Retinal pigment epithelial cell (primary cell): ENCODE results near the gene PRRC2C.

Experiments
- DNase-seq: peaks from one replicate; pipeline ENCODE4 v3.0.0-alpha.2; 2010; ENCODE audit warnings: low read depth
- H3K4me3 ChIP-seq: 2 replicates; pipeline ENCODE4 v1.5.1; 2011; ENCODE audit warnings: mild to moderate bottlenecking, low read length, control low read depth, moderate library complexity
- TF ChIP-seq, protein P1 (sequence below): conservative IDR thresholded peaks from 2 replicates; pipeline ENCODE4 v1.5.1; 2011; ENCODE audit warnings: low read depth, low read length, control low read depth, inconsistent platforms

PRRC2C gene

DNA sequence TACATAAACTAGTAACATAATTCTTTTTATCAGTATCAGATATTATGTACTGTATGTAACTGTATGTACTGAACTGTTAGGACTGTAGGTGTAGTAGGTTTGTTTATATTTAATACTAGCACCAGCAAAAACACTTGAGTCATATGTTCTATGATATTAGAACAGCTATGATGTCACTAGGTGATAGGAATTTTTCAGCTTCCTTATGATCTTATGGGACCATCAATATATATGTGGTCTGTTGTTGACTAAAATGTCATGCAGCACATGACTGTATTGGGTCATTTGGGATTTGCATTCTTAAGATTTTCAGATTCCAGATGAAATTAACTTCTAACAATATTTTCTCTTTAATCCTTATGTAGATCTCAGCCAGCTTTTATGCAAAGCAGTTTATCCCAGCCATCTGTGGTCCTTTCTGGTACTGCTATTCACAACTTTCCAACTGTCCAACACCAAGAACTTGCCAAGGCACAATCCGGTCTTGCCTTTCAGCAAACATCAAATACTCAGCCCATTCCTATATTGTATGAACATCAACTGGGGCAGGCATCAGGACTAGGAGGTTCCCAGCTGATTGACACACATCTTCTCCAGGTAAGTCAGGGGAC lies 98.4 kb downstream of the PRRC2C start:
- DNase-seq: peak; percentile 18
- TF ChIP-seq, protein P1, sequence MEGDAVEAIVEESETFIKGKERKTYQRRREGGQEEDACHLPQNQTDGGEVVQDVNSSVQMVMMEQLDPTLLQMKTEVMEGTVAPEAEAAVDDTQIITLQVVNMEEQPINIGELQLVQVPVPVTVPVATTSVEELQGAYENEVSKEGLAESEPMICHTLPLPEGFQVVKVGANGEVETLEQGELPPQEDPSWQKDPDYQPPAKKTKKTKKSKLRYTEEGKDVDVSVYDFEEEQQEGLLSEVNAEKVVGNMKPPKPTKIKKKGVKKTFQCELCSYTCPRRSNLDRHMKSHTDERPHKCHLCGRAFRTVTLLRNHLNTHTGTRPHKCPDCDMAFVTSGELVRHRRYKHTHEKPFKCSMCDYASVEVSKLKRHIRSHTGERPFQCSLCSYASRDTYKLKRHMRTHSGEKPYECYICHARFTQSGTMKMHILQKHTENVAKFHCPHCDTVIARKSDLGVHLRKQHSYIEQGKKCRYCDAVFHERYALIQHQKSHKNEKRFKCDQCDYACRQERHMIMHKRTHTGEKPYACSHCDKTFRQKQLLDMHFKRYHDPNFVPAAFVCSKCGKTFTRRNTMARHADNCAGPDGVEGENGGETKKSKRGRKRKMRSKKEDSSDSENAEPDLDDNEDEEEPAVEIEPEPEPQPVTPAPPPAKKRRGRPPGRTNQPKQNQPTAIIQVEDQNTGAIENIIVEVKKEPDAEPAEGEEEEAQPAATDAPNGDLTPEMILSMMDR: no peak
- H3K4me3 ChIP-seq: no peak overlapping the region

DNA sequence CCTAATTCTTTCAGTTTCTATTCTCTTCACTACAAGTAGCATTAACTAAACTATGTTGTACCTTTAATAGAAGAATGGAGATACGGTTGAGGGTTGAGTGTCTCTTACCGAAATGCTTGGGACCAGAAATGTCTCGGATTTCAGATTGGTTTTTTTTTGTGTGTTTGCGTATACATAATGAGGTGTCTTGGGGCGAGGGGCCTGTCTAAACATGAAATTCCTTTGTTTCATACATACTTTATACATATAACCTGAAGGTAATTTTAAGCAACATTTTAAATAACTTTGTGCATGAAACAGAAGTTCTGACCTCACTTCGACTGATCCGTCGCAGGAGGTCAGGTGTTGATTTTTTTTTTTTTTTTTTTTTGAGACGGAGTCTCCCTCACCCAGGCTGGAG lies 100.4 kb downstream of the PRRC2C start:
- TF ChIP-seq, protein P1: no peak
- H3K4me3 ChIP-seq: no peak overlapping the region
- no peak for DNase-seq

DNA sequence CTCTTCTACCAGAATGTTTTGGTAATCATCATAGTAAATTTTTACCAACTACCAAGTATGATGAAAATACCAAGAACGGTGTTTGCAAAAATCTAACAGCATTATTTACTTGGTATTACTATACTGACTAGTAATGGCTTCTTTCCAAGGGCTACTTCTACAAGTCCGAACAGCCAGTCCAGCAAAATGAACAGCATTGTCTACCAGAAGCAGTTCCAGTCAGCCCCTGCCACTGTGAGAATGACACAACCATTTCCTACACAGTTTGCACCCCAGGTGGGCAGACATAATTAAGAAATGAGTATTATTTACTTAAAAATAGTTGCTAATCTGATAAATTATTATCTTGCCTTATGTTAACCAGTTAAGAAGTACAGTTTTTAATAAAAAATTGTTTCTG lies 102.9 kb downstream of the PRRC2C start:
- TF ChIP-seq, protein P1: no peak
- no peak overlapping the region for H3K4me3 ChIP-seq
- DNase-seq: no peak

DNA sequence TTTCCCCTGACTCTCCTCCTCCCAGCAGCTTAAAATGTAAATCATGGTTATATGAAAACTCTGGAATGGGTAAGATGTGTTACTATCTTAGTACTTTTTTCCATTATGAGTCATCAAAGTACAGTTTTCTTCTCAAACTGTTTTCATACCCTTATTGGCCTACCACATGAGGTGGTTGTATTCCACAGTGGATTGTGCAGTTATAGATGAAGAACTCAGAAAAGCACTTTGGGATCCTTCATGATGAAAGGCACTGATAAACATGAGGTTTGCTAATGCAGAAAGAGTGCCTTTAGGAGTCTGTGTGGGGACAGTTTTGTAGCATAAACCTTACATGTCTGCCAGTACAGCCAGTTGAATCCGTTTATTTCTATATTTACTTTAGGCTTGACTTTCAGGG lies 104.7 kb downstream of the PRRC2C start:
- no peak for DNase-seq
- H3K4me3 ChIP-seq: no peak overlapping the region
- TF ChIP-seq, protein P1: no peak

DNA sequence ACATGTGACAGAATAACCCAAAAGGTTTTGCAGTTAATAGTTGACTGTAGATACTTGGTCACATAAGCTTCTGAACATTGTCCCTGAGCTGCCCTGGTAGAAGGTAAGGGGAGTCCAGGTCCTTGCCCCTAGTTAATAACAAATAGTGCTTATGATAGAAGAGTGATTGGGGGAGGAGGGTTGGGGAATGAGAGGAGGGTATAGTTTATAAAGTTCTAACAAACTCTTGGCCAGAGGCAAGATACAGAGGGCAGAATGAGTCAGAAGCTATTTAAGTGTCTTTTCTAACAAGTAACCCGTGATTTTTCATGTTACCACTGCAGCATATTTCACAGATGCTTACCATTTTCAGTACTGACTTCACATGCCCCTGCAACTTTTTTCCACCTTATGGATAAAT lies 110.0 kb downstream of the PRRC2C start:
- no peak overlapping the region for H3K4me3 ChIP-seq
- TF ChIP-seq, protein P1: no peak
- DNase-seq: no peak

DNA sequence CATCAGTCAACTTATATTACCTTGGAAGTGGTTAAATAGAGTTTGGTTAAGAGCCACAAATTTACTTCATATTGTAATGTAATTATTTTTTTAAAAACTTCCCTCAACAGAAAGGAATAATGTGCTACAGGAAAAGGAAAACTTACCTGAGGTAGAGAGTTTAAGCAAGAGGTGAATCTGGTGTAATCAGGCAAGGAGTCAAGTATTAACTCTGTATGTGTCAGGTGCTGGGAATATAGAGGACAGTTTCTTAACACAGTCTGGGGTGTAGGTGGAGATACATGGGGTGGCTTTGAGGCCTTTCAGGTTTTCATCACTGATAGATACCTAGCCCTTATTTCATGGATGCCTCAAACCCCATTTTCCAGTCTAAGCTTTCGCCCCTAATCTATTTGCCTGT lies 110.8 kb downstream of the PRRC2C start:
- TF ChIP-seq, protein P1: no peak
- H3K4me3 ChIP-seq: no peak overlapping the region
- no peak for DNase-seq

DNA sequence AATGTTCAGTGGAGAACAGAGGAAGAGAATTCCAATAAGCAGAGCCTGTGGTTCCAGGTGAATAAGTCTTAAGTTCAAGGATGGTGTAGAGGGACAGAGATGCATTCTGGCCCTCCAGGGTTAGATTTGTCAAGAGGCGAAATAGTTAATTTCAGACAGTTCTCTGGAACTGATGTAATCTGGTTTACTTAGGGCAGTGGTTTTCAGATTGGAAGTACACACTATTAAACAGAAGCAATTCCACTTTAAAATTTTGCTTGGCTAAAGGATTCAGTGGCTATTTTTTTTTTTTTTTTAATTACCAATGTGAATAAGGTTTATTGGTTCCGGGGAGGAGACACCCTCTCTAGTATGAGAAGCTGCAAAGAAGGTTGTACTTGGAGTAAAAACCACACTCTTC lies 111.4 kb downstream of the PRRC2C start:
- TF ChIP-seq, protein P1: no peak
- no peak for DNase-seq
- no peak overlapping the region for H3K4me3 ChIP-seq
